HTR-8/SVneo (cell line): ENCODE measurements around the gene SPINK5.

ENCODE experiments used
- DNase-seq: peaks from one replicate; pipeline ENCODE4 v3.0.0; 2011; ENCODE audit warnings: low spot score, mixed read lengths; ENCODE audit not compliant: insufficient read length
- FAIRE-seq: peaks from 2 replicates; lab custom pipeline; 2011; peaks lifted over from hg19 to GRCh38; lab: Jason Lieb, UNC

The SPINK5 gene

DNA sequence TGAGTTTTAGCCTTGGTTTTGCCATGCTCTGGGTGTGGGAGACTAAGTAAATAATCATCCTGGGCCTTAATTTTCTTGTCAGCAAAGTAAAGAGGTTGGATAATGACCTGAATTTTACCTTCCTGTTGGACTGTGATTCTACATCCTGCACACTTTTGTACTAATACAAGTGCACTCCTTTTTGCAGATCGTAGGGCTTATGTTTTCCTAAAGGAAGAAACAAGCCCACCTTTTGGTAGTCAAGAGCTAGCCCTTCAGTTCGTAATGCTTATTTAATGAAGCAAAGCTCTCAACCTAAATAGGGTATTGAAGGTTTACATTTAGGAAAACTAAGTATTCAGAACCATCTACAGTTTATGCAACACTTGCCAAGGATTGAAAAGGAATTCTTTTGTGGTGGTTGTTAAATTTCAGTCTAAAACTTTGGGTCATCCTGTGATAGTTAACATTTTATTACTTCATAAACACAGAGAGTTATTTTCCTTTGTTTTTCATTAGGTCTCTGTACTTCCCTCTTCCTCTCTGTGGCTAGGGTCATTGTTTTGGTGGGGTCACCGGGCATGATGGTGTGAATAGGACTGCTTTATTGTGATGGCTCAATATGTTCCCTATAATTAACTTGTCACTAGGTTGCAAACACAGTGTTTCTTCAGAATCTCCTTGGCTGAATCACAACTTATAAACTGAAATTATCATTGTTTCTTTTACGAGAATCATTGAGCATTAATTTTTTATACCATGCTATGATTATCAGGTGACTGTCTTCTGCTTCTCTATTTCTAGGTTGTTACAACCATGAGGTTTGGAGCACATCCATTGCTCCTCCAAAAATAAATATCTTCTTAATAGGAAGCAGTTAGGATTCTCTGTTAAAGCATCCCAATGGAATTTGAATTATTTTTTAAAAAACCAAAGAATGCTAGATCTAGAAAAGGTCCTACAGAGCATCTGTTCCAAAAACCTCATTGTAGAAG lies 28.5 kb downstream of the SPINK5 start:
- FAIRE-seq (no peak), DNase-seq (no peak)

DNA sequence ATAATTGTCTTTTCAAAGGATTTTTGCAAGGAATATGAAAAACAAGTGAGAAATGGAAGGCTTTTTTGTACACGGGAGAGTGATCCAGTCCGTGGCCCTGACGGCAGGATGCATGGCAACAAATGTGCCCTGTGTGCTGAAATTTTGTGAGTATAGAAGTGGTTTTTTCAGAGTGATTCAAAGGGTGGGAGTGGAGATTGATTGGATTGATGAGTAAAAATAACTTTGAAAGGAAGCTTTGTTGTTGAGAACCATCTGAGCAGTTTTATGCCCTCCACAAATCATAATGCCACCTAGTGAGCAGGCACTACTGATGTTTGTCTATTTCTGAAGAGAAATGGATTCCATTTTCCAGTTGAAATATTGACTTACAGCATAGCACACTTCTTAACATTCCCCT lies 30.6 kb downstream of the SPINK5 start:
- no peak for FAIRE-seq
- DNase-seq, result no peak

- DNase-seq (no peak), FAIRE-seq (no peak)
Observed at GRCh38 chr5:148104226-148104625, 40.4 kb downstream of the SPINK5 start.

DNA sequence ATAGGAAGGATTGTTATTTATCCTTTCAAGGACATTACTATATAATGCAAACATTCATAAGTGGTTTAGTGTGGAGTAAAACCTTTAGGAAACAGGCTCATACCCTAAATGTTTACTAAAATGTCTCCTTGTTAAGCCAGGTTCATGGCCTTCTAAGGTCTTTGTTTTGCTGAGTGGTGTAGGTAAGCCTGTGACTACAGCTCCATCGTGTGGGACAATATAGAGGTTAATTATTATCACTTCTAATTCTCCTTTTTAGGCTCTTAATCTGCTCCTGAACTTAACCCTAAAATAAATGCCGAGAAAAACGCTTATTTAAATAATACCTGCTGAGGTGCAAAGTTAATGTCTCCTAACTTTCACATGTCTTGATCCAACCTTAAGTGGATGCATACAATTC lies 43.8 kb downstream of the SPINK5 start:
- DNase-seq (no peak), FAIRE-seq (no peak)

DNA sequence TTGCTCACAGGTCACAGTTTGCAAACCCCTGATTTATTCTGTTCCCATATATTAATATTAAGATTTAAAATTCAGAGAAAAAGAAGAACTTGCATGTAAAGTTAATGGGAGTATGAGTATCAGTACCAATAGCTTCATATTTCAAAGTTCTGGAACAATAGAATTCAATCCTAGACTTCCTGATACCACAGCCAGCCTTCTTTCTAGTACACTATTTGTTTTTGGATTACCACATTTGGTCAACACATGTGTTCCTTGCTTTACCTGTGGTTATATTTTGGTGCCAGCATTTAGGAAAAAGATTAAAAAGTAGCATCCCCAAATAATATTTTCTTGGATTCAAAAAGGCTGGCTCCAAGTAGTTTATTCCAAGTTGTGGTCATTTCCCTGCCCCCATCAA lies 49.5 kb downstream of the SPINK5 start:
- no peak for DNase-seq
- FAIRE-seq, result no peak

- DNase-seq (no peak), FAIRE-seq (no peak)
Observed at GRCh38 chr5:148120317-148120716, 56.5 kb downstream of the SPINK5 start.

GRCh38 chr5:148125641-148126040 lies 61.9 kb downstream of the SPINK5 start:
- FAIRE-seq (no peak), DNase-seq (no peak)

GRCh38 chr5:148135091-148136048 lies 71.6 kb downstream of the SPINK5 start:
- FAIRE-seq, result no peak
- no peak for DNase-seq

GRCh38 chr5:148140846-148141245 lies 77.1 kb downstream of the SPINK5 start:
- FAIRE-seq, result no peak
- DNase-seq, result no peak

DNA sequence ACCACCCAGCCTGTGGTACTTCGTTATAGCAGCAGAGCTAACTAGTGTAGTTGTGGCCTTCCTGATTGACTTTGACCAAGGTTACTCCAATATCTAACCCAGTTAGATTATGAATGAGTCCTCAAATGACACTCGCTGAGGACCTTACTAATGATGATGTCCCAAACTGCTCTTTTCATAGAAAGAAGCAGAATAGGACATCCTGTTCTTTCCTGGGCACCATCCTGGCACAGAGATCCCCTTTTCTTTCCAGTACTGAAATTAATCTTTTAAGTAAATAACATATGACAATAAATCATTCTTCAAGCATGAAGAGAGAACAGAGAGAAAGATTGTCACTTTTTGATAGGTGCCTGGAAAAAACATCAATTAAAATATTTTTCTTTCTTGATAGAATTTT lies 77.9 kb downstream of the SPINK5 start:
- DNase-seq (no peak), FAIRE-seq (no peak)

DNA sequence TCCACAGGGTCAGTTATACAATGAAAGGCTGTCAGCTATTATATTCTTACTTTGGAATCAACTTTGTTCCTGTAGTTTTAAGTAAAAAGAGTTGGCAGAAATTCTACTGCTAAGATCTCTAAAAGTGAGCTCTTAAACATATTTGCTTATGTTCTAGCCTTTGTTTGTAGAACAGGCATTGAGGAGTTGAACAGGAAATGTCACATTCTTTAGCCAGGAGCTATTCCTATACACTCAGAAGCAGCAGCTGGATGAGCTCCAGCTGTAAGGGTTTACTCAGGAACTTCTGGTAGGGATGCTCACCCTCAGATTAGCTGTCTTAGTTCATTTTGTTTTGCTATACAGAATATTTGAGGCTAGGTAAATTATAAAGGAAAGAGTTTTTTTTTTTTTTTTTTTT lies 82.1 kb downstream of the SPINK5 start:
- FAIRE-seq (no peak), DNase-seq (no peak)

DNA sequence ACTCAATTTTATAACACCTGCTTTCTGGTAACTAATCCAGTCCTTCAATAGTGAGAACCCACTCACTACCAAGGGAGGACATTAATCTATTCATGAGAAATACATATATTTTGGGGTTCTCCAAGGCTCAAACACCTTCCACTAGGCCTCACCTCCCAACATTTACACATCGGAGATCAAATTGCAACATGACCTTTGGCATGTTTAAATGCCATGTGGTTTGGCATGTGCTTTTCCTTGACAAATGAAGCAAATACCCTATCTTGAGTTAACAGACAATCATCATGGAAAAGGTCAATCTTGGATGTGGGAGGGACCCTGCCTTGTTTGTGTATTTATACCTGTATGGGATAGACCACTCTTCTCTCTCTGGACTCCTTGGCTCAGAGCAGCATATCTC lies 82.7 kb downstream of the SPINK5 start:
- FAIRE-seq (no peak), DNase-seq (no peak)

- no peak for DNase-seq
- FAIRE-seq, result no peak
Observed at GRCh38 chr5:148147415-148147814, 83.6 kb downstream of the SPINK5 start.

DNA sequence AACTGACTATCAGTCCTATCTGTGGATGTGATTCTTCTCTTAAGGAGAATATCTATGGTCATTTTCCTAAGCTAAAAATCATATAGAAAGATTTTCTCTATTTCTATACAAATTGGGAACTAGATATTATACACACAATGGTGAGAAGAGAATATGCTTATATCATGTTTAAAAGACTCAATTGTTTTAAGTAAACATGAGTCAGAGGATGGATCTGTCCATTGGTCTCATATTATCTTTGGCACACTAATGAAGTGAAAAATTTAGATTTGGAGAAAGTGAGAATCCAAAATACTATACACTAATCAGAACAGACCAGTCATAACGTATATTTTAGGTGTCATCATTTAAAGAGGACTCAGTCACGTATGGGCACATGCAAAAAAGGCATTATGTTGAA lies 88.1 kb downstream of the SPINK5 start:
- FAIRE-seq, result no peak
- DNase-seq, result no peak

DNA sequence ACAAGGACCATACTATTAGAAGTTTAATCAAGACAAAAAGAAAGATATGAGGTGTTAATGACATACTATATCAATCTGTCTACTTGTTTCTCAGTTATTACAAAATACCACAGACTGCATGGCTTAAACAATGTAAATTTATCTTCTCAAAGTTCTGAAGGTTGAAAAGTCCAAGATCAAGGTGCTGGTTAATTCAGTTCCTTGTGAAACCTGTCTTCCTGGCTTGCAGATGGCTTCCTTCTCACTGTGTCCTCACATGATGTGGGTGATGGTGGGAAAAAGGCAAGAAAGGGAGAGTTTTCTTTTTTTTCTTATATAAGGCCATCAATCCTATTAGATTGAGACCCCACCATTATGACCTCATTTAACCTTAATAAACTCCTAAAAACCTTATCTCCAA lies 89.0 kb downstream of the SPINK5 start:
- DNase-seq (no peak), FAIRE-seq (no peak)

DNA sequence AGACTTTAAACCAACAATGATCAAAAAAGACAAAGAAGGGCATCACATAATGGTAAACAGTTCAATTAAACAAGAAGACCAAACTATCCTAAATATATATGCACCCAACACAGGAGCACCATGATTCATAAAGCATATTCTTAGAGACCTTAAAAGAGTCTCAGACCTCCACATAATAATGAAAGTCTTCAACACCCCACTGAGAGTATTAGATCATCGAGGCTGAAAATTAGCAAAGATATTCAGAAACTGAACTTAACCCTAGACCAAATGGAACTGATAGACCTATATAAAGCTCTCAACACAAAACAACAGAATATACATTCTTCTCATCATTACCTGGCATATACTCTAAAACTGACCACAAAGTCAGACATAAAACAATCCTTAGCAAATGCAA lies 92.8 kb downstream of the SPINK5 start:
- no peak for FAIRE-seq
- DNase-seq, result no peak

- no peak for DNase-seq
- no peak for FAIRE-seq
Observed at GRCh38 chr5:148162038-148162437, 98.3 kb downstream of the SPINK5 start.

DNA sequence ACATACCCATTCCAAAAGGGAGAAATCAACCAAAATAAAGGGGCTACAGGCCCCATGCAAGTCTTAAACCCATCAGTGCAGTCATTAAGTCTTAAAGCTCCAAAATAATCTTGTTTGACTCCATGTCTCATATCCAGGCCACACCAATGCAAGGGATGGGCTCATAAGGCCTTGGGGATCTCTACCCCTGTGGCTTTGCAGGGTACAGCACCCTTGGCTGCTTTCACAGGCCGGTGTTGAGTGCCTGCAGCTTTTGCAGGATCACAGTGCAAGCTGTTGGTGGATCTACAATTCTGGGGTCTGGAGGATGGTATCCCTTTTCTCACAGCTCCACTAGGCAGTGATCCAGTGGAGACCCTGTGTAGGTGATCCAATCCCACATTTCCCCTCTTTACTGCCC lies 99.6 kb downstream of the SPINK5 start:
- no peak for DNase-seq
- FAIRE-seq, result no peak

DNA sequence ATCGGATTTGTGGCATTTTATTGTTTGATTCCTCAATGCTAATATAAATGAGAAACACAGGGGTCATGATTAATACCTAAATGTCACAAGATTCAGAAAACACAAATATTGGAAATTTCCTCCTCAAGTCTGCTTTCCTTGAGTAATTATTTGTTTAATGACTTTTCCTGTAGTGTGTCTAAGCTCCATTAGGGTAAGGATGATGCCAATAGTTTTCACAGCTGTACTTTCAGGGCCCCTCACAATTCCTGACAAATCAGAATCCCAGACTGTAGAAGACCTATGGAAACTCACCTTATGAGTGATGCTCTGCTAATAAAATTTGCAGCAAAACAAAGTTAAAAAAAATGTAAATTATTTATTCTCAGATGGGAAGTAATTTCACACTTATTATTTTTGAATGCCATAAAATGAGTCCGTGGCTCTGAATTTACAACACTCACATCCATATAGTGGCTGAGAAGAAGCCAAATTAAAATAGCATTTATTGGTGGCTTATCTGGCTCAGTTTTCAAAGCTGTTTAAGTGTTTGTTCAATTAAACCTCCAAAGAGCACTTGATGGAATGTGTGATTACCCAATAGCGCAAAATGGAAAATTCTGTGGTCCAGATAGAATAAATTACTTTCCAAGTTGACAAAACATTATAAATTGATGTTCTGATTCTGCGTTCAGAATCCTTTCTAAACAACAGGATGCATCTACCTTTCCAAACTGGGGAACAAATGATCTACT lies 102.9 kb downstream of the SPINK5 start:
- no peak for DNase-seq
- no peak for FAIRE-seq

DNA sequence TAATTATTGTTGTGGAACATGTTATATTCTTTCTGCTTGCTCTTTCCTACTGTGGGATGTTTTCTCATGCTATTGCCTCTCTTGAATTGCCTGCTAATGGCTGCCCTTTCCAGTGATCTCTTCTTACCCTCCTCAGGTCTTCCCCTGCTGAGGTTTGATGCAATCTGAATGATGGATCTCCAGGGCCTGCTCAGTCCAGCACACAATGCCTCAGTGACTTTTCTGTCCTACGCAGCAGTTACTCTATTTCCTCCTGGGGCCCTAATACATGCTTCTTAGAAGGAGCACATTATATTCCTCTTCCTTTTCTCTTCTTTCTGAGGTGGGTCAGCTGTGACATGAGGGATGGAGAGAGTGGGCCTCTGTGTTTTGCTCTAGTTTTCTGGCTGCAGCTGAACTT lies 104.5 kb downstream of the SPINK5 start, which contains the start of gene SPINK14:
SPINK14 (plus strand) TSS at position 301 of the 400 bp plus-strand sequence. CDS start 1,187 bp downstream, outside the sequence.
- FAIRE-seq, result no peak

More for the DNA sequence above, 104.5 kb downstream of the SPINK5 start, which contains the start of gene SPINK14:
- DNase-seq, result no peak
